GM12801 (cell line): Measurements from ENCODE around the gene SLC13A3.

Source experiments
- TF ChIP-seq, protein P1 (sequence below): IDR thresholded peaks from one replicate; pipeline ENCODE4 v1.5.1; 2011; ENCODE audit warnings: control low read depth; ENCODE audit not compliant: insufficient read length; ENCODE audit errors: extremely low read depth

SLC13A3 gene

DNA sequence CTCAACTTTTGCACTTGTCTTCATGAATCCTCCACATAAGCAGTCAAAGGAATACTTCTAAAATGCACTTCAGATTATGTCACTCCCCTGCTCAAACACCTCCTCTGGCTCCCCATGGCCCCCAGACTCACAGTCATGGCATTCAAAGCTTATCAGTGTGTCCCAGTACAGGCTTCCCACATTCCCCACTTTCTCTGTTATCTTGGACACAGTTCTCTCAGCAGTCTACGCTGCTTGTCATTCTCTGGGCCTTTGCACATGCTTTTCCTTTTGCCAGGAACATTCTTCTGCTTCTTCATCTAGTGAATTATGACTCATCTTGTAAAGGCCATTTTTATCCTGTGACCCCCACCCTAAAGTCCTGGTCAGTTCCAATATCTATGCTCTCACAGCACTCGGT lies 31.8 kb downstream of the SLC13A3 start:
- TF ChIP-seq, protein P1, sequence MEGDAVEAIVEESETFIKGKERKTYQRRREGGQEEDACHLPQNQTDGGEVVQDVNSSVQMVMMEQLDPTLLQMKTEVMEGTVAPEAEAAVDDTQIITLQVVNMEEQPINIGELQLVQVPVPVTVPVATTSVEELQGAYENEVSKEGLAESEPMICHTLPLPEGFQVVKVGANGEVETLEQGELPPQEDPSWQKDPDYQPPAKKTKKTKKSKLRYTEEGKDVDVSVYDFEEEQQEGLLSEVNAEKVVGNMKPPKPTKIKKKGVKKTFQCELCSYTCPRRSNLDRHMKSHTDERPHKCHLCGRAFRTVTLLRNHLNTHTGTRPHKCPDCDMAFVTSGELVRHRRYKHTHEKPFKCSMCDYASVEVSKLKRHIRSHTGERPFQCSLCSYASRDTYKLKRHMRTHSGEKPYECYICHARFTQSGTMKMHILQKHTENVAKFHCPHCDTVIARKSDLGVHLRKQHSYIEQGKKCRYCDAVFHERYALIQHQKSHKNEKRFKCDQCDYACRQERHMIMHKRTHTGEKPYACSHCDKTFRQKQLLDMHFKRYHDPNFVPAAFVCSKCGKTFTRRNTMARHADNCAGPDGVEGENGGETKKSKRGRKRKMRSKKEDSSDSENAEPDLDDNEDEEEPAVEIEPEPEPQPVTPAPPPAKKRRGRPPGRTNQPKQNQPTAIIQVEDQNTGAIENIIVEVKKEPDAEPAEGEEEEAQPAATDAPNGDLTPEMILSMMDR, result no peak

DNA sequence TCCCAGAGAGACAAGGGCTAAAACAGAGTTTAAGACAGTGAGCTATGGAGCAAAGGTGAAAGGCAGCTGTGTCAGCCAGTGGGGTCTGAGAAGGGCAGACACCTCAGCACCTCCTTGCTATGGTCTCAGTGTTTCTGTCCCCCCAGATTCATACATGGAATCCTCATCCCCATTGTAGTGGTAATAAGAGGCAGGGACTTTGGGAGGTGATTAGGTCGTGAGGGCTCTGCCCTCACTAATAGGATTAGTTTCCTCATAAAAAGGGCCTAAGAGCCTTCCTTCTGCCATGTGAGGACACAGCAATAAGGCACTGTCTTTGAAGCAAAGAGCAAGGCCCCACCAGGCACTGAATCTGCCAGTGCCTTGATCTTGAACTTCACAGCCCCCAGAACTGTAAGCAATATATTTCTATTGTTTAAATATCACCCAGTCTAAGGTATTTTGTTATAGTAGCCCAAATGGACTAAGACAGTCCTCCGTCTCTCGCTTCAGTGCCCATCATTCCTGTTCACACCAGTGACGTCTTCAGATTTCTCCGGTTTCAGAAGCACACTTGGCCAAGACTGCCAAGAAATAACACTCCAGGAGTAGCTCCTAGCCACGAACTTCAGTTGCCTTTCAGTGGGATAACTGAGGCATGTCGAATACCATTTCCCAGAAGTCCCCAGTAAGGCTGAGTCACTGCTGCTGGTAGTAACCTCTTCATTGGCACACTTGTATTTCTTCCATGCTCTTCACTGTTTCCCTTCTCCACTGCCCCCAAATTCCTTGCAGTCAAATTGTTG lies 32.8 kb downstream of the SLC13A3 start:
- TF ChIP-seq, protein P1, result no peak

DNA sequence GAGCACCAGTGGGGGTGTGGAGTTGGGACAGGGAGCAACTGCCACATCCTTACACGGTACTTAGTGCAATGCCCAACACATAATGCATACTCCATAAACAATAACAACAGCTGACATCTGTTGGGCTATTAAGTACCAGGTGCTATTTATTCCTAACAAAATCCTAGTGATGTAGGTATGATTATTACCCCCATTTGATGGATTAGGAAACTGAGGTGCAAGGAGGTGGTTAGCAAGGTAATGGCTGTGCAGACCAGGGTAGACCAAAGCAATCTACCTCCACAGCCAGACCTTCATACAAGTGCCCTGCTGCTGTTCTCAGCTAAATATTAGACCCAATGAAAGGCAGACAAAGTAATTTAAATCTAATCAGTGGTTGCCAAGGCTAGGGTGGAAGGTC lies 36.8 kb downstream of the SLC13A3 start:
- TF ChIP-seq, protein P1, result no peak

DNA sequence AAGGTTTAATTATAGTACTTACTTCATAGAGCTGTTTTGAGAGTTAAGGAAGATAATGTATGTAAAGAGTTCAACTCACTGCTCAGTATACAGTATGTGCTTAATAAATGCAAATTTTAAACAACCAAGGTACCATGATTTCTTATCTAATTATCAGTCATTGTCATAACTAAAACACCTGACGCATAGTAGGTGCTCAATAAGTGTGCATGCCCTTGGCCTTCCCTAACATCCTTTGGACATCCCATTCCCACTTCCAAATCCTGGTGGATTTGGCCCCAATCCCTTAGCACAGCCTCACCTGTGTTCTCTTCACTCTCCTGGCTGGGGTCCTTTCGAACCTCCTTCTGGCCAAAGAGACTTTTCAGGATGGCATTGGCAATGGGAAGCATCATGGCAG lies 41.1 kb downstream of the SLC13A3 start:
- TF ChIP-seq, protein P1, result no peak

DNA sequence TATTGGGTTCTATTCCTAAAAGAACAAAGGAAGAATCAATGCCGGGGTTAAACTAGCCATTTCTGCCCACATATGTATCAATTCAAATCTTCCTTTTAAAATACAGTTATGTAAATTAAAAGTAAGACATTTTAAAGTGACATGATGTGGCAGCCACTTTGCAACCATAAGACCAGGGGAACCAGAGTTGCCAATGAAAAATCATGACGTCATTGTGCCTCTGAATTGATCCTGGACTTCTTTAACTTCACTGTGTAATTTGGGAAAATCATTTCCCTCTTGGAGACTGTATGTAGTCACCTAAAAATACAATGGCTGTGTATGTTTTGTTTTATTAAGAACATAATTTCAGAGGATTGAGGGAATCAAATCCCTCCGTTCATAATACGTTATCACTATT lies 42.2 kb downstream of the SLC13A3 start:
- TF ChIP-seq, protein P1, result no peak

DNA sequence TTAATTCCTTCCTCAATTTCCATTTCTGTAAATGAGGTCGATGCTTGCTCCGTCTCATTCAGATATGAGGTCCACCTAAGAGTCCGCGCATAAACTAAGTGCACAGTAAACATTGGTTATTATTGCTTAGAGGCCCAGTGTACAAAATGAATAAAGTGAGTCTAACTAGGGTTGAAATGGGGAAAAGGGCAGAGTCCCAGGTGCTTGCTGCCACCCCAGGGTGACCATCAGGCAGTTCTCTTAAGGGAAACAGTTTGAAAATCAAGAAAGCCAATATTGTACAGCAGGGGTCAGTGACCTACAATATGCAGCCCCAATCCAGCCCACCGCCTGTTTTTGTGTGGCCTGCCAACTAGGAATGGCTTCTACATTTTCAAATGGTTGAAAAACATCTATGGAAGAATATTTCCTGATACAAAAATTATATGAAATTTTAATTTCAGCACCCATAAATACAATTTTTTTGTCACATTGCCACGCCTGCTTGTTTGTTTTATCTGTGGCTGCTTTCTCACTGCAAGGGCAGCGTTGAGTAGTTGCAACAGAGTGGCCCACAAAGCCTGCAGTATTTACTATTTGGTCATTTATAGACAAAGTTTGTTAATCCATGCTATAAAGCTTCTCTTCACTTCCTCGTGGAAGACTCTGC lies 43.3 kb downstream of the SLC13A3 start:
- TF ChIP-seq, protein P1, result no peak

DNA sequence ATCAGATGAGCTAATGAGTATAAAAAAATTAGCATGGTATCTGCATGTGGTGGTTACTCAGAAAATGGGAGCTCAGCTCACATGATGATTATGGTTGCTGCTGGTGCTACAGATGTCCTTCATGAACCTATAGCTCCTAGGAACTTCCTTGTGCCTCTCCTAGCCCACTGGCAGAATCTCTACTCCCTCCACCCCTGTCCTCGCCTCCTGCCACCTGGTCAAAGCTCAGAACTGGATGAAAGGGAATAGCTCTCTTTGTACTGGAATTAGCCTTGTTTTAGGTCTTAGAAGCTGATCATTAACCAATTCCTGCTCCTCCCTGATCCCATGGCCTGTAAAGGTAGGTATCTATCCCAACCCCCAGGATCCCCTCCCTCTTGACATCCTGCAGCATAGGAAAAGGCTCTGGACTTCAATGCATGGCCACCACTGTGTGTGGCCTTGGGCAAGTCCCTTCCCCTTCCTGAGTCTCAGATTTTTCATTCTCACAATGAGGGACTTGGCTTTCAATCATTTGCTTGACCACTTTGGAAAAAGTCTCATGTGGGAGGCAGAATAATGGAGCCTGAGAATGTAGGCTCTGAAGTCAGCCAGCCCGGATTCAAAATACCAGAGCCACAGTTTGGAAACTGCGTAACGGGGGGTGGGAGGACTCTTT lies 43.9 kb downstream of the SLC13A3 start:
- TF ChIP-seq, protein P1, result no peak
